GM23338 (cell line): ENCODE measurements around the gene KCNAB1. TPM values are rescaled to one million over a fixed set of nuclear protein-coding genes. Genes with fewer than 3 reads are reported as not detected.

ENCODE experiments used
- ATAC-seq: fragments of 200-7000 bp; cut with Tn5 transposase; 3 replicates; pipeline ENCODE4 v1.9.1; 2020
- DNase-seq: peaks from one replicate; pipeline ENCODE4 v3.0.0-alpha.2; 2015; ENCODE audit warnings: low spot score
- H2AFZ ChIP-seq: fragments of 200-600 bp; sonication (generic); 2 replicates; pipeline ENCODE4 v1.8.0; 2016; ENCODE audit warnings: antibody characterized with exemption, mild to moderate bottlenecking, moderate library complexity
- H3F3A ChIP-seq: fragments of 200-600 bp; sonication (generic); replicated peaks from 2 replicates; pipeline ENCODE4 v1.8.0; 2017; ENCODE audit warnings: antibody characterized with exemption, mixed run types, low read depth
- H3K27ac ChIP-seq: fragments of 200-600 bp; sonication (generic); 2 replicates; pipeline ENCODE4 v1.6.1; 2016; ENCODE audit warnings: low read depth
- H3K27me3 ChIP-seq: fragments of 200-600 bp; sonication (generic); 2 replicates; pipeline ENCODE4 v1.8.0; 2016; ENCODE audit warnings: mild to moderate bottlenecking, mixed run types, moderate library complexity; ENCODE audit not compliant: insufficient read depth
- H3K36me3 ChIP-seq: fragments of 200-600 bp; sonication (generic); 2 replicates; pipeline ENCODE4 v1.8.0; 2016; ENCODE audit warnings: mild to moderate bottlenecking; ENCODE audit not compliant: insufficient read depth
- H3K4me1 ChIP-seq: fragments of 200-600 bp; sonication (generic); 2 replicates; pipeline ENCODE4 v1.8.0; 2016; ENCODE audit warnings: mild to moderate bottlenecking, moderate library complexity; ENCODE audit not compliant: insufficient read depth
- H3K4me2 ChIP-seq: fragments of 200-600 bp; sonication (generic); 2 replicates; pipeline ENCODE4 v1.7.1; 2017; ENCODE audit warnings: mixed run types
- H3K4me3 ChIP-seq: fragments of 200-600 bp; sonication (generic); 2 replicates; pipeline ENCODE4 v1.6.1; 2016; ENCODE audit warnings: mixed run types
- H3K79me2 ChIP-seq: fragments of 200-600 bp; sonication (generic); replicated peaks from 2 replicates; pipeline ENCODE4 v1.8.0; 2017; ENCODE audit warnings: mild to moderate bottlenecking; ENCODE audit not compliant: insufficient read depth
- H3K9me2 ChIP-seq: fragments of 200-600 bp; sonication (generic); 2 replicates; pipeline ENCODE4 v1.8.0; 2017; ENCODE audit not compliant: insufficient read depth
- H4K20me1 ChIP-seq: fragments of 200-600 bp; sonication (generic); replicated peaks from 2 replicates; pipeline ENCODE4 v1.8.0; 2017; ENCODE audit warnings: mild to moderate bottlenecking; ENCODE audit not compliant: insufficient read depth
- H3K27ac Mint-ChIP-seq: 2 replicates; pipeline ENCODE4 v1.8.0; 2020; ENCODE audit warnings: inconsistent platforms, mild to moderate bottlenecking, moderate library complexity, mixed read lengths
- H3K27me3 Mint-ChIP-seq: 3 replicates; pipeline ENCODE4 v1.8.0; 2022; ENCODE audit warnings: low read depth, mild to moderate bottlenecking, moderate library complexity, mixed read lengths, inconsistent platforms; ENCODE audit not compliant: insufficient read depth, poor library complexity
- H3K36me3 Mint-ChIP-seq: 3 replicates; pipeline ENCODE4 v1.8.0; 2021; ENCODE audit warnings: low read depth, mild to moderate bottlenecking, inconsistent platforms, moderate library complexity, mixed read lengths
- H3K4me1 Mint-ChIP-seq: 3 replicates; pipeline ENCODE4 v1.8.0; 2020; ENCODE audit warnings: mild to moderate bottlenecking, inconsistent platforms, mixed read lengths
- H3K4me3 Mint-ChIP-seq: 3 replicates; pipeline ENCODE4 v1.8.0; 2021; ENCODE audit warnings: moderate library complexity, mild to moderate bottlenecking, inconsistent platforms, mixed read lengths
- H3K9me3 Mint-ChIP-seq: 3 replicates; pipeline ENCODE4 v1.8.0; 2020; ENCODE audit warnings: moderate library complexity, mild to moderate bottlenecking, inconsistent platforms, mixed read lengths
- CREB1 ChIP-seq: fragments of 250-450 bp; sonication (Bioruptor Pico); IDR thresholded peaks from 2 replicates; pipeline ENCODE4 v1.5.0; 2020; ENCODE audit warnings: low read depth, mild to moderate bottlenecking, moderate library complexity
- EZH2phosphoT487 ChIP-seq: fragments of 200-600 bp; sonication (generic); IDR thresholded peaks from one replicate; pipeline ENCODE4 v1.8.1; 2018; ENCODE audit warnings: antibody characterized with exemption; ENCODE audit not compliant: unreplicated experiment
- NANOG ChIP-seq: IDR thresholded peaks from 2 replicates; pipeline ENCODE4 v1.6.1; 2016; ENCODE audit warnings: antibody characterized with exemption, borderline replicate concordance
- ZNF331 ChIP-seq: fragments of 250-450 bp; sonication (Bioruptor Pico); IDR thresholded peaks from 2 replicates; pipeline ENCODE4 v1.5.0; 2020; ENCODE audit warnings: low read depth, mild to moderate bottlenecking, moderate library complexity
- polyA plus RNA-seq: library from polyadenylated mRNA; unstranded; fragments of >200 nt; fragmentation: Nextera tagmentation; extraction: Ambion mirVana; gene quantifications from 2 replicates; pipeline ENCODE4 v1.2.1, GENCODE V29; 2016
- total RNA-seq: library from RNA; depleted of rRNA; stranded (reverse); fragments of >200 nt; shearing (Covaris generic); gene quantifications from 2 replicates; pipeline ENCODE4 v1.2.3, GENCODE V29; 2014
- TF ChIP-seq, protein P1 (sequence below): fragments of 250-450 bp; sonication (Bioruptor Pico); IDR thresholded peaks from 2 replicates; pipeline ENCODE4 v1.5.0; 2020; ENCODE audit warnings: mild to moderate bottlenecking, moderate library complexity
- TF ChIP-seq, protein P2 (sequence below): IDR thresholded peaks from 2 replicates; pipeline ENCODE4 v1.6.1; 2016; ENCODE audit warnings: antibody characterized with exemption

KCNAB1 gene
- total and polyA plus RNA-seq, 2 experiments from 2014 or later: 0.69 to 2.6 TPM

DNA sequence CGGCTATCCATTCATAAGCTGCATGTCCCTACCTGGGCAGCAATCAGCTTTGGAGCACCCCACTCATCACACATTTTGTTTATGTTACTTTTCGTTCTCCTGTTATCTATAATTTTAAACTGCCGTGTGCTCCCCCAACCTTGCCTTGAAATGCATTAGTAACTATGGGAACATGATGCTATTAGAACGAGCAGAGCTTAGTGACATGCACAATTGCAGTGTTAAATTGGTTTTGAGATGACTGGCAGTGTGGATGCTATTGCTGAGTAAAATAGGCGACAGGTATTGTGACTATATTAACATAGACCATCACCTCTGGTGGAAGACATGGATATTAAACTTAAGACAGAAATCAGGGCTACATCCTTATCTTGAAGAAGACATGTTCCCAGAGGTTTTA is 191.6 kb downstream of the KCNAB1 start (continued):
- TF ChIP-seq, protein P1, sequence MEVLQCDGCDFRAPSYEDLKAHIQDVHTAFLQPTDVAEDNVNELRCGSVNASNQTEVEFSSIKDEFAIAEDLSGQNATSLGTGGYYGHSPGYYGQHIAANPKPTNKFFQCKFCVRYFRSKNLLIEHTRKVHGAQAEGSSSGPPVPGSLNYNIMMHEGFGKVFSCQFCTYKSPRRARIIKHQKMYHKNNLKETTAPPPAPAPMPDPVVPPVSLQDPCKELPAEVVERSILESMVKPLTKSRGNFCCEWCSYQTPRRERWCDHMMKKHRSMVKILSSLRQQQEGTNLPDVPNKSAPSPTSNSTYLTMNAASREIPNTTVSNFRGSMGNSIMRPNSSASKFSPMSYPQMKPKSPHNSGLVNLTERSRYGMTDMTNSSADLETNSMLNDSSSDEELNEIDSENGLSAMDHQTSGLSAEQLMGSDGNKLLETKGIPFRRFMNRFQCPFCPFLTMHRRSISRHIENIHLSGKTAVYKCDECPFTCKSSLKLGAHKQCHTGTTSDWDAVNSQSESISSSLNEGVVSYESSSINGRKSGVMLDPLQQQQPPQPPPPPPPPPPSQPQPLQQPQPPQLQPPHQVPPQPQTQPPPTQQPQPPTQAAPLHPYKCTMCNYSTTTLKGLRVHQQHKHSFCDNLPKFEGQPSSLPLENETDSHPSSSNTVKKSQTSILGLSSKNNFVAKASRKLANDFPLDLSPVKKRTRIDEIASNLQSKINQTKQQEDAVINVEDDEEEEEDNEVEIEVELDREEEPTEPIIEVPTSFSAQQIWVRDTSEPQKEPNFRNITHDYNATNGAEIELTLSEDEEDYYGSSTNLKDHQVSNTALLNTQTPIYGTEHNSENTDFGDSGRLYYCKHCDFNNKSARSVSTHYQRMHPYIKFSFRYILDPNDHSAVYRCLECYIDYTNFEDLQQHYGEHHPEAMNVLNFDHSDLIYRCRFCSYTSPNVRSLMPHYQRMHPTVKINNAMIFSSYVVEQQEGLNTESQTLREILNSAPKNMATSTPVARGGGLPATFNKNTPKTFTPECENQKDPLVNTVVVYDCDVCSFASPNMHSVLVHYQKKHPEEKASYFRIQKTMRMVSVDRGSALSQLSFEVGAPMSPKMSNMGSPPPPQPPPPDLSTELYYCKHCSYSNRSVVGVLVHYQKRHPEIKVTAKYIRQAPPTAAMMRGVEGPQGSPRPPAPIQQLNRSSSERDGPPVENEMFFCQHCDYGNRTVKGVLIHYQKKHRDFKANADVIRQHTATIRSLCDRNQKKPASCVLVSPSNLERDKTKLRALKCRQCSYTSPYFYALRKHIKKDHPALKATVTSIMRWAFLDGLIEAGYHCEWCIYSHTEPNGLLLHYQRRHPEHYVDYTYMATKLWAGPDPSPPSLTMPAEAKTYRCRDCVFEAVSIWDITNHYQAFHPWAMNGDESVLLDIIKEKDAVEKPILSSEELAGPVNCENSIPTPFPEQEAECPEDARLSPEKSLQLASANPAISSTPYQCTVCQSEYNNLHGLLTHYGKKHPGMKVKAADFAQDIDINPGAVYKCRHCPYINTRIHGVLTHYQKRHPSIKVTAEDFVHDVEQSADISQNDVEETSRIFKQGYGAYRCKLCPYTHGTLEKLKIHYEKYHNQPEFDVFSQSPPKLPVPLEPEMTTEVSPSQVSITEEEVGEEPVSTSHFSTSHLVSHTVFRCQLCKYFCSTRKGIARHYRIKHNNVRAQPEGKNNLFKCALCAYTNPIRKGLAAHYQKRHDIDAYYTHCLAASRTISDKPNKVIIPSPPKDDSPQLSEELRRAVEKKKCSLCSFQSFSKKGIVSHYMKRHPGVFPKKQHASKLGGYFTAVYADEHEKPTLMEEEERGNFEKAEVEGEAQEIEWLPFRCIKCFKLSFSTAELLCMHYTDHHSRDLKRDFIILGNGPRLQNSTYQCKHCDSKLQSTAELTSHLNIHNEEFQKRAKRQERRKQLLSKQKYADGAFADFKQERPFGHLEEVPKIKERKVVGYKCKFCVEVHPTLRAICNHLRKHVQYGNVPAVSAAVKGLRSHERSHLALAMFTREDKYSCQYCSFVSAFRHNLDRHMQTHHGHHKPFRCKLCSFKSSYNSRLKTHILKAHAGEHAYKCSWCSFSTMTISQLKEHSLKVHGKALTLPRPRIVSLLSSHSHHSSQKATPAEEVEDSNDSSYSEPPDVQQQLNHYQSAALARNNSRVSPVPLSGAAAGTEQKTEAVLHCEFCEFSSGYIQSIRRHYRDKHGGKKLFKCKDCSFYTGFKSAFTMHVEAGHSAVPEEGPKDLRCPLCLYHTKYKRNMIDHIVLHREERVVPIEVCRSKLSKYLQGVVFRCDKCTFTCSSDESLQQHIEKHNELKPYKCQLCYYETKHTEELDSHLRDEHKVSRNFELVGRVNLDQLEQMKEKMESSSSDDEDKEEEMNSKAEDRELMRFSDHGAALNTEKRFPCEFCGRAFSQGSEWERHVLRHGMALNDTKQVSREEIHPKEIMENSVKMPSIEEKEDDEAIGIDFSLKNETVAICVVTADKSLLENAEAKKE (CRISPR knock-in tag): no peak
- TF ChIP-seq EZH2phosphoT487 (no peak), ZNF331 (no peak), CREB1 (CRISPR knock-in tag) (no peak)
- TF ChIP-seq, protein P2, sequence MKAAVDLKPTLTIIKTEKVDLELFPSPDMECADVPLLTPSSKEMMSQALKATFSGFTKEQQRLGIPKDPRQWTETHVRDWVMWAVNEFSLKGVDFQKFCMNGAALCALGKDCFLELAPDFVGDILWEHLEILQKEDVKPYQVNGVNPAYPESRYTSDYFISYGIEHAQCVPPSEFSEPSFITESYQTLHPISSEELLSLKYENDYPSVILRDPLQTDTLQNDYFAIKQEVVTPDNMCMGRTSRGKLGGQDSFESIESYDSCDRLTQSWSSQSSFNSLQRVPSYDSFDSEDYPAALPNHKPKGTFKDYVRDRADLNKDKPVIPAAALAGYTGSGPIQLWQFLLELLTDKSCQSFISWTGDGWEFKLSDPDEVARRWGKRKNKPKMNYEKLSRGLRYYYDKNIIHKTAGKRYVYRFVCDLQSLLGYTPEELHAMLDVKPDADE: no peak

DNA sequence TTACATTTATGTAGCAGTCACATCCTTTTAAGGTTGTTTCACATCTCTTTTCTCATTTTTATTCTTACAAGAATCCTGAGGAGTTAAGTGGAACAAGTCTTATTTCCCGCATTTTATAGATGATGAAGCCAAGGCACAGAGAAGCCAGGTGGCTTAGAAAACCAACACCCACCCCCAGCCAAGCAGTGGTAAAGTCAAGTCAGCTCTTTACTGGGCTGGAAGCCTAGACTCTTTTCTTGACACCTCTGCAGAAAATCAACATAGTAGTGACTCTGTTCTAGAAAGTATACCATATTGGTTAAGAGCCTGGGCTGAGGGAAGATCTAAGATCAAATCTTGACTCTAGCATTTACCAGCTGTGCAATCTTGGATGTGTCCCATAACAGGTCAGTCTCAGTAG is 195.7 kb downstream of the KCNAB1 start:
- H3K4me2 ChIP-seq: no peak overlapping the region
- 0 out of 2 replicates have a peak overlapping the region, but pooled peaks have one; percentile 39 for H2AFZ ChIP-seq
- no peaks in the 10 kb centered on the region for H3K36me3 Mint-ChIP-seq
- H3K79me2 ChIP-seq: no peaks in the 10 kb centered on the region
- no peaks in the 10 kb centered on the region for H4K20me1 ChIP-seq
- no peaks in the 10 kb centered on the region for H3K27me3 Mint-ChIP-seq
- no peak overlapping the region for H3K27ac ChIP-seq
- no peak overlapping the region for H3K27ac Mint-ChIP-seq
- H3K4me3 ChIP-seq: no peak overlapping the region
- no peaks in the 10 kb centered on the region for H3K27me3 ChIP-seq
- peaks cover 23% of the 10 kb centered on the region for H3K4me1 ChIP-seq
- H3K4me1 Mint-ChIP-seq: peaks cover 27% of the 10 kb centered on the region
- DNase-seq: no peak
- H3F3A ChIP-seq: no peaks in the 10 kb centered on the region
- H3K9me3 Mint-ChIP-seq: no peaks in the 10 kb centered on the region
- no peak for ATAC-seq
- H3K4me3 Mint-ChIP-seq: no peak overlapping the region
- 0 out of 2 replicates have a peak, but pooled peaks cover 7% of the 10 kb centered on the region for H3K9me2 ChIP-seq
- no peaks in the 10 kb centered on the region for H3K36me3 ChIP-seq
- TF ChIP-seq, protein P1 (CRISPR knock-in tag): no peak
- TF ChIP-seq NANOG: no peak
